ENCODE results near the gene C19orf73.

GRCh38 chr19:49069026-49069425, 49.9 kb downstream of the C19orf73 start:
- TF ChIP-seq, protein P1, sequence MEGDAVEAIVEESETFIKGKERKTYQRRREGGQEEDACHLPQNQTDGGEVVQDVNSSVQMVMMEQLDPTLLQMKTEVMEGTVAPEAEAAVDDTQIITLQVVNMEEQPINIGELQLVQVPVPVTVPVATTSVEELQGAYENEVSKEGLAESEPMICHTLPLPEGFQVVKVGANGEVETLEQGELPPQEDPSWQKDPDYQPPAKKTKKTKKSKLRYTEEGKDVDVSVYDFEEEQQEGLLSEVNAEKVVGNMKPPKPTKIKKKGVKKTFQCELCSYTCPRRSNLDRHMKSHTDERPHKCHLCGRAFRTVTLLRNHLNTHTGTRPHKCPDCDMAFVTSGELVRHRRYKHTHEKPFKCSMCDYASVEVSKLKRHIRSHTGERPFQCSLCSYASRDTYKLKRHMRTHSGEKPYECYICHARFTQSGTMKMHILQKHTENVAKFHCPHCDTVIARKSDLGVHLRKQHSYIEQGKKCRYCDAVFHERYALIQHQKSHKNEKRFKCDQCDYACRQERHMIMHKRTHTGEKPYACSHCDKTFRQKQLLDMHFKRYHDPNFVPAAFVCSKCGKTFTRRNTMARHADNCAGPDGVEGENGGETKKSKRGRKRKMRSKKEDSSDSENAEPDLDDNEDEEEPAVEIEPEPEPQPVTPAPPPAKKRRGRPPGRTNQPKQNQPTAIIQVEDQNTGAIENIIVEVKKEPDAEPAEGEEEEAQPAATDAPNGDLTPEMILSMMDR (IDR thresholded peaks at IDR 0.05 in 2 of 3, conservative IDR thresholded peaks at IDR 0.05 in 1 of 3; ENCODE audit: borderline replicate concordance in 1 of 3, insufficient read depth in 1 of 3, low read depth in 2 of 3, low read length in 2 of 3), result no peak
- TF ChIP-seq, protein P2, sequence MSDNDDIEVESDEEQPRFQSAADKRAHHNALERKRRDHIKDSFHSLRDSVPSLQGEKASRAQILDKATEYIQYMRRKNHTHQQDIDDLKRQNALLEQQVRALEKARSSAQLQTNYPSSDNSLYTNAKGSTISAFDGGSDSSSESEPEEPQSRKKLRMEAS (IDR thresholded peaks at IDR 0.05), result no peak
- TF ChIP-seq POLR2A (IDR thresholded peaks at IDR 0.05; ENCODE audit: borderline replicate concordance, extremely low read depth, insufficient read depth, insufficient read length) (no peak), SIN3A (IDR thresholded peaks at IDR 0.05; ENCODE audit: low read depth) (no peak), TCF7L2 (IDR thresholded peaks at IDR 0.05; ENCODE audit: borderline replicate concordance, extremely low read depth, insufficient read depth, insufficient read length) (no peak), EZH2phosphoT487 (IDR thresholded peaks at IDR 0.05; ENCODE audit: borderline replicate concordance) (no peak), EZH2 (IDR thresholded peaks at IDR 0.05) (no peak), POLR2AphosphoS5 (IDR thresholded peaks at IDR 0.05; ENCODE audit: low read depth, low read length) (no peak), FOSL1 (IDR thresholded peaks at IDR 0.05; ENCODE audit: low read depth) (no peak), SP1 (IDR thresholded peaks at IDR 0.05; ENCODE audit: low read depth) (no peak)
